Coronary artery (tissue), 2 donors: ENCODE results near the gene ATP1B3.

Experiments
- DNase-seq: peaks from one replicate; pipeline ENCODE4 v3.0.0-alpha.2; 2017; ENCODE audit warnings: low spot score
- H3K27ac ChIP-seq, 2 donors: fragments of 200-600 bp; sonication (generic); one replicate each; pipeline ENCODE4 v1.5.1; 2016 to 2019
- H3K4me3 ChIP-seq: fragments of 200-600 bp; sonication (generic); 2 replicates; pipeline ENCODE4 v1.5.1; 2016; ENCODE audit warnings: mild to moderate bottlenecking, moderate library complexity
- CTCF ChIP-seq: fragments of 200-600 bp; sonication (generic); IDR thresholded peaks from one replicate; pipeline ENCODE4 v1.5.1; 2019; ENCODE audit warnings: antibody characterized with exemption

Gene ATP1B3

GRCh38 chr3:141876381-141876890 lies at the start of gene ATP1B3:
Gene ATP1B3, plus strand, starts transcription at chr3:141876643. Its CDS starts 159 bp downstream, at chr3:141876802.
- Histone ChIP-seq H3K4me3 (peak within 1 kb of the TSS; percentile 84), H3K27ac (peak within 1 kb of the TSS; percentile 98 to 99)
- TF ChIP-seq CTCF = no peak
- peak; percentile 86 for DNase-seq

GRCh38 chr3:141828487-141828886 lies 48.0 kb upstream of the ATP1B3 start:
- H3K27ac ChIP-seq = no peak overlapping the region
- no peak for TF ChIP-seq CTCF
- DNase-seq = no peak
- H3K4me3 ChIP-seq = no peak overlapping the region

GRCh38 chr3:141828890-141829289 lies 47.6 kb upstream of the ATP1B3 start:
- Histone ChIP-seq H3K27ac (no peak overlapping the region), H3K4me3 (no peak overlapping the region)
- DNase-seq = no peak
- no peak for TF ChIP-seq CTCF

GRCh38 chr3:141830508-141830907 lies 45.9 kb upstream of the ATP1B3 start:
- Histone ChIP-seq H3K27ac (no peak overlapping the region), H3K4me3 (no peak overlapping the region)
- TF ChIP-seq CTCF = no peak
- no peak for DNase-seq

GRCh38 chr3:141834292-141834691 lies 42.2 kb upstream of the ATP1B3 start:
- Histone ChIP-seq H3K27ac (no peak overlapping the region), H3K4me3 (no peak overlapping the region)
- no peak for DNase-seq
- no peak for TF ChIP-seq CTCF

GRCh38 chr3:141835557-141836229 lies 40.8 kb upstream of the ATP1B3 start:
- DNase-seq = no peak
- no peak overlapping the region for H3K27ac ChIP-seq
- TF ChIP-seq CTCF = no peak
- H3K4me3 ChIP-seq = no peak overlapping the region

GRCh38 chr3:141839389-141839788 lies 37.1 kb upstream of the ATP1B3 start:
- no peak overlapping the region for H3K4me3 ChIP-seq
- no peak for DNase-seq
- no peak for TF ChIP-seq CTCF
- no peak overlapping the region for H3K27ac ChIP-seq
